ENCODE results near the gene OR2L8.

Gene OR2L8

DNA sequence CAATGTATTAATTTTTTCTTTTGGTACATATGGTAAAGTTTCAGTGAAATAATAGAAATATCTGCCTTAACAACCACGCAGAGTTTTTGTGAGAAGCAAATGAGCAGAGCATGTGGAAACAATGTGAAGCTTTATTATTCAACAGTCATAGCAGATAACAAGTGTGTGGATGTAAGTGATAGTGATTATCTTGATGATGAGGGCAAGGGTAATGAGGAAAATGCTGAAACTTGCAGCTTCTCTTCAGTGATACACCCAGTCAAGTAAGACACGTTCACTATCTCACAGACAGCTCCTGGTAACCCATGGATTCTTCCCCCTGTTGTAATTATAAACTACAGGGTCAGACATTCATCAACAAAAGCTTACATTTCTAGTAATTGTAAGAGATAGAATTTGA is 50.2 kb downstream of the OR2L8 start:
- no peak for DNase-seq
